GM19455 (cell line): Measurements from ENCODE around the gene PRXL2B.
A peak's percentile ranks its signal among the peaks of the same experiment; 100 is the strongest.
"Not testable (repeated sequence)": the region's sequence is repeated elsewhere in the genome, so short reads cannot be mapped to it uniquely, and the experiment has no call there.

ENCODE experiments used
- ATAC-seq: cut with Tn5 transposase; IDR thresholded peaks from one replicate; pipeline ENCODE4 v1.9.1; 2021; ENCODE audit not compliant: unreplicated experiment

The PRXL2B gene

GRCh38 chr1:2564006-2564814 is 22.4 kb upstream of the PRXL2B start:
- no peak for ATAC-seq

GRCh38 chr1:2564815-2565374 is 21.7 kb upstream of the PRXL2B start:
- ATAC-seq = no peak

GRCh38 chr1:2566101-2567045 is 20.2 kb upstream of the PRXL2B start:
- ATAC-seq = no peak

- no peak for ATAC-seq
Measured at GRCh38 chr1:2567083-2567679, 19.4 kb upstream of the PRXL2B start.

GRCh38 chr1:2568187-2568816 is 18.3 kb upstream of the PRXL2B start:
- ATAC-seq = not testable (repeated sequence)

- ATAC-seq = no peak
Measured at GRCh38 chr1:2569060-2569459, 17.5 kb upstream of the PRXL2B start.

- ATAC-seq = not testable (repeated sequence)
Measured at GRCh38 chr1:2569703-2570102, 16.9 kb upstream of the PRXL2B start.

GRCh38 chr1:2570332-2570731 is 16.2 kb upstream of the PRXL2B start:
- no peak for ATAC-seq

- ATAC-seq = no peak
Measured at GRCh38 chr1:2571348-2571747, 15.2 kb upstream of the PRXL2B start.

GRCh38 chr1:2573250-2573920 is 13.2 kb upstream of the PRXL2B start:
- ATAC-seq = no peak

GRCh38 chr1:2574350-2574749 is 12.2 kb upstream of the PRXL2B start:
- no peak for ATAC-seq

GRCh38 chr1:2575801-2576663 is 10.5 kb upstream of the PRXL2B start:
- ATAC-seq = no peak

- ATAC-seq = peak; percentile 37
Measured at GRCh38 chr1:2577565-2578075, 9.0 kb upstream of the PRXL2B start.

GRCh38 chr1:2578758-2579118 is 7.8 kb upstream of the PRXL2B start:
- ATAC-seq = no peak

GRCh38 chr1:2580691-2581090 is 5.9 kb upstream of the PRXL2B start:
- ATAC-seq = no peak

GRCh38 chr1:2582391-2582790 is 4.2 kb upstream of the PRXL2B start:
- ATAC-seq = no peak

GRCh38 chr1:2583331-2583791 is 3.2 kb upstream of the PRXL2B start:
- no peak for ATAC-seq

- no peak for ATAC-seq
Measured at GRCh38 chr1:2583871-2584351, 2.7 kb upstream of the PRXL2B start.
